Measurements from ENCODE around the gene HAPLN3.

GRCh38 chr15:88877906-88878305, 17.4 kb downstream of the HAPLN3 start:
- TF ChIP-seq CTCF (IDR thresholded peaks at IDR 0.05), result no peak
- TF ChIP-seq POLR2A (IDR thresholded peaks at IDR 0.05), result no peak
- TF ChIP-seq POLR2AphosphoS5 (IDR thresholded peaks at IDR 0.05; ENCODE audit: insufficient read depth in 1 of 2, low read depth in 1 of 2), result no peak

Data from vagina (tissue), 2 donors.